ENCODE results near the gene DNASE1L2.

The DNASE1L2 gene

DNA sequence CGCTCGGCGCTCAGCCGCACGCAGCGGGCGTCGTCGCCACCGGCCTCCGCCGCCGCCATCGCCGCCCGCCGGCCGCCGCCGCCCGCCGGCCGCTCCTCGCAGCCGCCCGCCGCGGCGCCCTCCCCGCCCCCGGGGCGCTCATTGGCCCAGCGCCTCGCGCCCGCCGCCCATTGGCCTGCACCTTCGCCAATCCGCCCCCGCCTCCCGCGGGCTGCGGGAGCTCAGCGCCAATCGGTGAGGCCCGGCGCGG is 21.6 kb upstream of the DNASE1L2 start, which contains the start of gene PGP:
PGP (minus strand) TSS at position 122 of the 250 bp plus-strand sequence; CDS start at position 59, 63 bp downstream.
- POLR2A ChIA-PET, result interaction anchor here (0.5 to 2.0 kb wide), 21 partner anchors 8 to 1058 kb away, joined by 3 to 22 read pairs (median 5); partner anchors contain the start of genes DNASE1L2, E4F1, ECI1 and MLST8
- Histone ChIP-seq H3K4me3 (ENCODE audit: low read depth, low read length) (peak within 1 kb of the TSS; percentile 78), H3K36me3 (ENCODE audit: control insufficient read depth in 2 of 2, insufficient read depth in 1 of 2, low read length in 2 of 2) (peaks cover 0 to 25% of the 10 kb centered on the region in 2 experiments; a peak in 1 of 3 replicates)

DNA sequence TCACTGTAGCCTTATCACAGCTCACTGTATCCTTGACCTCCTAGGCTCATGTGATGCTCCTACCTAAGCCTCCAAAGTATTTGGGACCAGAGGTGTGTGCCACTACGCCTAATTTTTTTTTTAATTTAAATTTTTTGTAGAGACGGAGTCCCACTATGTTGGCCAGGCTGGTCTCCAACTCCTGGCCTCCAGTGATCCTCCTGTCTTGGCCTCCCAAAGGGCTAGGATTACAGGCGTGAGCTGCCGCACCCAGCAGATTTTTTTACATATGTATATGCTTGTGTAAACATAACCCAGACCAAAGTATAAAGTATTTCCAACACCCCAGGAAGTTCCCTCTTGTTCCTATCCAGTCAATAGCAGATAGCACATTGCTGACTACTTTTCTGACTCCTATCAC is 19.9 kb upstream of the DNASE1L2 start:
- peaks cover 0 to 21% of the 10 kb centered on the region in 2 experiments; a peak in 1 of 3 replicates for H3K36me3 ChIP-seq (ENCODE audit: control insufficient read depth in 2 of 2, insufficient read depth in 1 of 2, low read length in 2 of 2)
- no peak for TF ChIP-seq EGR2 (tag by site-specific recombination; IDR thresholded peaks at IDR 0.05; ENCODE audit: low read depth)
- TF ChIP-seq, protein P1, sequence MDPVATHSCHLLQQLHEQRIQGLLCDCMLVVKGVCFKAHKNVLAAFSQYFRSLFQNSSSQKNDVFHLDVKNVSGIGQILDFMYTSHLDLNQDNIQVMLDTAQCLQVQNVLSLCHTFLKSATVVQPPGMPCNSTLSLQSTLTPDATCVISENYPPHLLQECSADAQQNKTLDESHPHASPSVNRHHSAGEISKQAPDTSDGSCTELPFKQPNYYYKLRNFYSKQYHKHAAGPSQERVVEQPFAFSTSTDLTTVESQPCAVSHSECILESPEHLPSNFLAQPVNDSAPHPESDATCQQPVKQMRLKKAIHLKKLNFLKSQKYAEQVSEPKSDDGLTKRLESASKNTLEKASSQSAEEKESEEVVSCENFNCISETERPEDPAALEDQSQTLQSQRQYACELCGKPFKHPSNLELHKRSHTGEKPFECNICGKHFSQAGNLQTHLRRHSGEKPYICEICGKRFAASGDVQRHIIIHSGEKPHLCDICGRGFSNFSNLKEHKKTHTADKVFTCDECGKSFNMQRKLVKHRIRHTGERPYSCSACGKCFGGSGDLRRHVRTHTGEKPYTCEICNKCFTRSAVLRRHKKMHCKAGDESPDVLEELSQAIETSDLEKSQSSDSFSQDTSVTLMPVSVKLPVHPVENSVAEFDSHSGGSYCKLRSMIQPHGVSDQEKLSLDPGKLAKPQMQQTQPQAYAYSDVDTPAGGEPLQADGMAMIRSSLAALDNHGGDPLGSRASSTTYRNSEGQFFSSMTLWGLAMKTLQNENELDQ (tag by site-specific recombination; IDR thresholded peaks at IDR 0.05; ENCODE audit: low read depth), result no peak
- TF ChIP-seq ZNF266 (tag by site-specific recombination; IDR thresholded peaks at IDR 0.05; ENCODE audit: low read depth), result no peak
- TF ChIP-seq, protein P2, sequence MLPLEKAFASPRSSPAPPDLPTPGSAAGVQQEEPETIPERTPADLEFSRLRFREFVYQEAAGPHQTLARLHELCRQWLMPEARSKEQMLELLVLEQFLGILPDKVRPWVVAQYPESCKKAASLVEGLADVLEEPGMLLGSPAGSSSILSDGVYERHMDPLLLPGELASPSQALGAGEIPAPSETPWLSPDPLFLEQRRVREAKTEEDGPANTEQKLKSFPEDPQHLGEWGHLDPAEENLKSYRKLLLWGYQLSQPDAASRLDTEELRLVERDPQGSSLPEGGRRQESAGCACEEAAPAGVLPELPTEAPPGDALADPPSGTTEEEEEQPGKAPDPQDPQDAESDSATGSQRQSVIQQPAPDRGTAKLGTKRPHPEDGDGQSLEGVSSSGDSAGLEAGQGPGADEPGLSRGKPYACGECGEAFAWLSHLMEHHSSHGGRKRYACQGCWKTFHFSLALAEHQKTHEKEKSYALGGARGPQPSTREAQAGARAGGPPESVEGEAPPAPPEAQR (tag by site-specific recombination; IDR thresholded peaks at IDR 0.05), result no peak
- TF ChIP-seq, protein P3, sequence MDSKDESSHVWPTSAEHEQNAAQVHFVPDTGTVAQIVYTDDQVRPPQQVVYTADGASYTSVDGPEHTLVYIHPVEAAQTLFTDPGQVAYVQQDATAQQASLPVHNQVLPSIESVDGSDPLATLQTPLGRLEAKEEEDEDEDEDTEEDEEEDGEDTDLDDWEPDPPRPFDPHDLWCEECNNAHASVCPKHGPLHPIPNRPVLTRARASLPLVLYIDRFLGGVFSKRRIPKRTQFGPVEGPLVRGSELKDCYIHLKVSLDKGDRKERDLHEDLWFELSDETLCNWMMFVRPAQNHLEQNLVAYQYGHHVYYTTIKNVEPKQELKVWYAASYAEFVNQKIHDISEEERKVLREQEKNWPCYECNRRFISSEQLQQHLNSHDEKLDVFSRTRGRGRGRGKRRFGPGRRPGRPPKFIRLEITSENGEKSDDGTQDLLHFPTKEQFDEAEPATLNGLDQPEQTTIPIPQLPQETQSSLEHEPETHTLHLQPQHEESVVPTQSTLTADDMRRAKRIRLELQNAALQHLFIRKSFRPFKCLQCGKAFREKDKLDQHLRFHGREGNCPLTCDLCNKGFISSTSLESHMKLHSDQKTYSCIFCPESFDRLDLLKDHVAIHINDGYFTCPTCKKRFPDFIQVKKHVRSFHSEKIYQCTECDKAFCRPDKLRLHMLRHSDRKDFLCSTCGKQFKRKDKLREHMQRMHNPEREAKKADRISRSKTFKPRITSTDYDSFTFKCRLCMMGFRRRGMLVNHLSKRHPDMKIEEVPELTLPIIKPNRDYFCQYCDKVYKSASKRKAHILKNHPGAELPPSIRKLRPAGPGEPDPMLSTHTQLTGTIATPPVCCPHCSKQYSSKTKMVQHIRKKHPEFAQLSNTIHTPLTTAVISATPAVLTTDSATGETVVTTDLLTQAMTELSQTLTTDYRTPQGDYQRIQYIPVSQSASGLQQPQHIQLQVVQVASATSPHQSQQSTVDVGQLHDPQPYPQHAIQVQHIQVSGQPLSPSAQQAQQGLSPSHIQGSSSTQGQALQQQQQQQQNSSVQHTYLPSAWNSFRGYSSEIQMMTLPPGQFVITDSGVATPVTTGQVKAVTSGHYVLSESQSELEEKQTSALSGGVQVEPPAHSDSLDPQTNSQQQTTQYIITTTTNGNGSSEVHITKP (tag by site-specific recombination; IDR thresholded peaks at IDR 0.05), result no peak
- TF ChIP-seq KLF8 (tag by site-specific recombination; IDR thresholded peaks at IDR 0.05), result no peak
- no peak for TF ChIP-seq ZNF791 (tag by site-specific recombination; IDR thresholded peaks at IDR 0.05)
- no peak for TF ChIP-seq RBAK (tag by site-specific recombination; IDR thresholded peaks at IDR 0.05)
- no peak for TF ChIP-seq YY1 (tag by site-specific recombination; IDR thresholded peaks at IDR 0.05)
- TF ChIP-seq, protein P4, sequence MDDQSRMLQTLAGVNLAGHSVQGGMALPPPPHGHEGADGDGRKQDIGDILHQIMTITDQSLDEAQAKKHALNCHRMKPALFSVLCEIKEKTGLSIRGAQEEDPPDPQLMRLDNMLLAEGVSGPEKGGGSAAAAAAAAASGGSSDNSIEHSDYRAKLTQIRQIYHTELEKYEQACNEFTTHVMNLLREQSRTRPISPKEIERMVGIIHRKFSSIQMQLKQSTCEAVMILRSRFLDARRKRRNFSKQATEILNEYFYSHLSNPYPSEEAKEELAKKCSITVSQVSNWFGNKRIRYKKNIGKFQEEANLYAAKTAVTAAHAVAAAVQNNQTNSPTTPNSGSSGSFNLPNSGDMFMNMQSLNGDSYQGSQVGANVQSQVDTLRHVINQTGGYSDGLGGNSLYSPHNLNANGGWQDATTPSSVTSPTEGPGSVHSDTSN (CRISPR knock-in tag; IDR thresholded peaks at IDR 0.05), result no peak
- TF ChIP-seq, protein P5, sequence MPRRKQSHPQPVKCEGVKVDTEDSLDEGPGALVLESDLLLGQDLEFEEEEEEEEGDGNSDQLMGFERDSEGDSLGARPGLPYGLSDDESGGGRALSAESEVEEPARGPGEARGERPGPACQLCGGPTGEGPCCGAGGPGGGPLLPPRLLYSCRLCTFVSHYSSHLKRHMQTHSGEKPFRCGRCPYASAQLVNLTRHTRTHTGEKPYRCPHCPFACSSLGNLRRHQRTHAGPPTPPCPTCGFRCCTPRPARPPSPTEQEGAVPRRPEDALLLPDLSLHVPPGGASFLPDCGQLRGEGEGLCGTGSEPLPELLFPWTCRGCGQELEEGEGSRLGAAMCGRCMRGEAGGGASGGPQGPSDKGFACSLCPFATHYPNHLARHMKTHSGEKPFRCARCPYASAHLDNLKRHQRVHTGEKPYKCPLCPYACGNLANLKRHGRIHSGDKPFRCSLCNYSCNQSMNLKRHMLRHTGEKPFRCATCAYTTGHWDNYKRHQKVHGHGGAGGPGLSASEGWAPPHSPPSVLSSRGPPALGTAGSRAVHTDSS (tag by site-specific recombination; IDR thresholded peaks at IDR 0.05), result no peak
- no peak for TF ChIP-seq SETDB1 (IDR thresholded peaks at IDR 0.05; ENCODE audit: insufficient read length, low read length)
- no peak for TF ChIP-seq ZNF621 (tag by site-specific recombination; IDR thresholded peaks at IDR 0.05)
- no peak for TF ChIP-seq TCF7L2 (IDR thresholded peaks at IDR 0.05; ENCODE audit: borderline replicate concordance, low read depth, low read length)
- no peak for TF ChIP-seq ZNF146 (tag by site-specific recombination; IDR thresholded peaks at IDR 0.05)
- no peak for TF ChIP-seq ZNF585B (tag by site-specific recombination; IDR thresholded peaks at IDR 0.05)
- TF ChIP-seq KLF16 (tag by site-specific recombination; IDR thresholded peaks at IDR 0.05), result no peak
- H3K27ac ChIP-seq (ENCODE audit: extremely low read depth, low read depth, low read length), result no peak overlapping the region
- no peaks in the 10 kb centered on the region for H3K9me3 ChIP-seq (ENCODE audit: control insufficient read depth, insufficient read depth, low read depth, low read length)
- ChIA-PET POLR2A (no interaction called here), CTCF (interaction anchor here (0.7 kb wide), 1 partner anchor 303 kb away, joined by 3 read pairs; no protein-coding TSS in a partner anchor)
- H3K4me1 ChIP-seq (ENCODE audit: control insufficient read depth, insufficient read depth, low read length), result 0 out of 2 replicates have a peak, but pooled peaks cover 2% of the 10 kb centered on the region
- no peak overlapping the region for H3K4me3 ChIP-seq (ENCODE audit: low read depth, low read length)

More for the DNA sequence above, 21.6 kb upstream of the DNASE1L2 start, which contains the start of gene PGP:
- CTCF ChIA-PET, result interaction anchor here (0.6 to 1.6 kb wide), 4 partner anchors 16 to 210 kb away, joined by 3 to 7 read pairs (median 4); partner anchors contain the start of genes DNASE1L2 and ECI1
- Histone ChIP-seq H3K9me3 (ENCODE audit: control insufficient read depth, insufficient read depth, low read depth, low read length) (no peaks in the 10 kb centered on the region), H3K4me1 (ENCODE audit: control insufficient read depth, insufficient read depth, low read length) (0 out of 2 replicates have a peak, but pooled peaks cover 2% of the 10 kb centered on the region), H3K27ac (ENCODE audit: extremely low read depth, low read depth, low read length) (peak within 1 kb of the TSS; percentile 94)
- TF ChIP-seq EGR2 (tag by site-specific recombination; IDR thresholded peaks at IDR 0.05; ENCODE audit: low read depth) (0 out of 2 replicates have a peak, but pooled peaks have one; percentile 27), KLF7 (tag by site-specific recombination; IDR thresholded peaks at IDR 0.05; ENCODE audit: borderline replicate concordance) (no peak)

Measured in HEK293 (cell line).